ENCODE results near the gene SPTB. TPM values are rescaled to one million over a fixed set of nuclear protein-coding genes. Genes with fewer than 3 reads are reported as not detected.

Gene SPTB
- total RNA-seq, 1 donor from 2014 or later: not detected

DNA sequence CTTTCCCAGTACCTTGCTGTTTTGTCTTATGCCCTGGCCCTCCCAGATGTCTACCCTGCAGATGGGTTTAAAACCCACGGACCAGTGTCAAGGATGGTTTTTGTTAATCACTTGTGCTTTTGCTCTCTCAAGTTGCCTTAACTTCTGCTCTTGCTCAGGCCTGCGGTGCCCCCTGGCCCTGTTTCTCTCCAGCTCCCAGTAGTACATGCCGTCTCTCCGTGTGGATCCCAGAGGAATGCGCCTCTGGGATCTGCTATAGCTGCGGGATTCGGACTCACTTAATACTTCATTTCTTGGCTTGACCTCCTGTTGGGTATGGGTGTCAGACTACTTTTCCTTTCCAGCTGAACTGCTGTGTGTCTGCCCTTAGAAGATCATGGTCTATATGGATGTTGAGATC is 160.9 kb downstream of the SPTB start:
- intact Hi-C loops (cut with micrococcal nuclease): no loop called here

DNA sequence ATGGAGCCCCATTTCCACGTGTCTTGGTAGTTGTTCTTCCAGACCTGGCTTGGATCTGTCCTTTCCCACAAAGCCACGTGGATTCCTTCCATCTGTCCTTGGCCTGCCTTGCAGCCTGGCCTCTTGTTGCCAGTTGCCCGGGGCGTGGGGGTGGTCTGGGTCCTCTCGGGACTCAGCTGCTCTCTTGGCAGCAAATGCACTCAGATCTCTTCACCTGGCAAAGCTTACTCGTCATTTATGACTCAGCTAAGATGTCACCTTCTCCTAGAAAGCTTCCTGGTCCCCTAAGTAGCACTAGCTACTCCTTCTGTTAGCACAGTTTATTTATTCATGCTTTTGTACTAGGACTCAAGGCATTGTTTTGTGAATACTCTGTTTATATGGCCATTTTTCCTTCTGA is 161.8 kb downstream of the SPTB start:
- intact Hi-C loops (cut with micrococcal nuclease): no loop called here

DNA sequence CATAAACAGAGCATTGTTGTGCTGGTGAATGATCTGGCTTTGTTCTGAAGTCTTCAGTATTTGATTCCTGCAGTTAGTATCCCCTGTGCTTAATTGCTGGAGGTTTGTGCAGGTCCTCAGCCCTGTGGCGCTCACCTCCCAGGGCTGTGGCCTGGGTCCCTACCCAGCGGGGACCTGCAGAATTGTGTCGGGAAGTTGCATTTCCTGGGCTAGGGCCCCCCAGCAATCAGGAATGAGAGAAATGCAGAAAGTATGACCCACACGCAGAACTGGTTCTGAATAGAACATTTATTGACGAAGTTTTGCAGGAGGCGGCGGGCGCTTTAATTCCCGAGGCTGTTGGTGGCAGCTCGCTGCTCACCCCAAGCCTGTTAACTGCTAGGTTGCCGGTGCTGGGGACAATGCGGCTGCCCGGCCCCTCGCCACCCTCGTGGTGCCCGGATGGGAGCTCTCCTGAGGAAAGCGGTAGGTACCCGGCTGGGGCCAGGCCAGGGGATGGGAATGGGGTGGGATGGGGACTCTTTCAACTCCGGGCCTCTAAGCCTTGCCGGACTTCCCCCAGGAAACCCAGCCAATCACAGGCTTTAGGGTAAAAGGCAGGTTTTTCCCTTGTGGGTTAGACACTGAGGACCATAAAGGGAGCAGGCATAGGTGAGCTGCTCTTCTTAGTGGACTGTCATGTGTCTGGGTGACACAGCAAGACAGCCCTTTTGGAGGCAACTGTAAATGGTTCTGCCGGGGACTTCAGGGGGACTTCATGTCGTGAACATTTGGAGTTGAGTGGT is 163.9 kb downstream of the SPTB start:
- intact Hi-C loops (cut with micrococcal nuclease): no loop called here

DNA sequence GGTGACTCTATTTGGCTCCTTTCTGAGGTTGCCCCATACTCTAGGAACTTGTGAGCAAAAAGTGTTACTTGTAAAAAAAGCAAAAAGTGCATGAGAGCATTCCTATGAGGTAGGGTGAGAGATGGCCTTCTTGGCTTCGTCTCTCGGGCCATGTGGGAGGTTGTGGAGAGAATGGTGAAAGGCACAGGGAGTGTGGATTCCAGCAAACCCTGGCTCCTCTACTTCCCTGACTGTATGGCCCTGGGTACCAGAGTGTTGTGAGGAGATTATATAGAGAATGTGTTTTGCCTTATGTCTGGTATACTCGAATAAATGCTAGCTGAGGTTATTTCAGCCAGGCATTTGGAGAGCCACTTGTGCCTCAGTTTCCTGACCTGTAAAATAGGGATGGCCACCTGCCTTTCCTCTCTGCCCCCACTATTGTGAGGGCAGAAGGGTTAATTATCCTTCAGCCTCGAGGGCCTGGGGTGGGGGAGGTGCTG is 164.5 kb downstream of the SPTB start:
- intact Hi-C loops (cut with micrococcal nuclease): no loop called here

DNA sequence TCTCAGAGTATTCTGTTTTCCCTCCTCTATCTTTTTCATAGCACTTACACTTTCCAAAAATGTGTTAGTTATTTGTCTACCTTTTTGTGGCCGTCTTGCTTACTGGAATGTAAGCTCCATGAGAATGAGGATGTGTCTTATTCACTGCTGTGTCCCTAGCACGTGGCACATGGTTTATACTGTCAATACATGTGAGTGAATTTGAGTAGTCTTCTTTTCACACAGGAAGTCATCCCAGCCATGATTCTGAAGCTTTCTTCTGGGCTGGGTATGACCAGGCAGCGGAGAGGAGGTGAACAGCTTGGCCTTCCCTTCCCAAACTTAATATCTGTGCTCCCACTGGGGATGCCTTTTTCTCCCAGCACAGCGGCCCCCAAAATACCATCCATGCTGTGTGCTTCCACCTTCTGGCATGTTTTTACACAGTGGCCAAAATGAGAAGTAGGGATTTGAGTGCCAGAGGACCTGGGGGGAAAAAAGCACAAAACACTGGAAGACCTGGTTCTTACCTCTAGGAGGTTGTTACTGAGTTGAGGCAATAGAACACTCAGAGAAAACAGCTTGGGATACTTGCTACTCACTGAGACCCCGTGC is 165.2 kb downstream of the SPTB start:
- intact Hi-C loops (cut with micrococcal nuclease): no loop called here

DNA sequence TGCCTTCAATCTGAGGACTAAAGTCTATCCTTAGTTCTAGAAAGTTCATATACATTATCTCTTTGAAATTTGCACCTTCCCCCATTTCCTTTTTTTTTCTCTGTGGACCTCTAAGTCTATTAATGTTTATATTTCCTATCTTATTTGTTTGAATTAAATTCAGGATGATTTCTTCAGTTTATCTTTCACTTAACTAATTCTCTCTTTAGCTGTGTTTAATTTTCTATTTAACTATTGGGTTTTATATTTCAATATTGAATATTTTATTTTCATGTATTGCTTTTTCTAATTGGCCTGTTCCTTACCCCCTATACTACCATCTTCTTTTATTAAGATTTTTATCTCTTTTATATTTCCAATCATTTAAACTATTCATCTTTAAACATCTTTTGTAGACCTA is 166.0 kb downstream of the SPTB start:
- intact Hi-C loops (cut with micrococcal nuclease): no loop called here

DNA sequence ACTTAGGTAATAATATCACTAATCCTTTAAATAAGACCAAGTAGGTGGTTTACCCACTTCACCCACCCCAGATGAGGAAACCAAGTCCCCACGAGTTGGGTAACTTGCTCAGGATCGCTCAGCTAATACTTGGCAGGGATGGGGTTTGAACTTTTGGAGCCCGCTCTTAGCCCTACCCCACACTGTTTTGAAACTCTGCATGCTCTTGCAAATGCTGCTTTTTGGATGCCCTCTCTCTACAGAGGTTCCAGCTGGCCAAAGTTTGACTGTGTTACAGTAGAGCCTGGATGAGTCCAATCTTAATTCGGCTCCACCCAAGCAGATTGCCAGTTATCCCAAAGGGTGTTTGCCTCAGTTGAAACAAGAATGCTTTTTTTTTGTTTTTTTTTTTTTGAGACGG is 168.7 kb downstream of the SPTB start:
- intact Hi-C loops (cut with micrococcal nuclease): no loop called here

DNA sequence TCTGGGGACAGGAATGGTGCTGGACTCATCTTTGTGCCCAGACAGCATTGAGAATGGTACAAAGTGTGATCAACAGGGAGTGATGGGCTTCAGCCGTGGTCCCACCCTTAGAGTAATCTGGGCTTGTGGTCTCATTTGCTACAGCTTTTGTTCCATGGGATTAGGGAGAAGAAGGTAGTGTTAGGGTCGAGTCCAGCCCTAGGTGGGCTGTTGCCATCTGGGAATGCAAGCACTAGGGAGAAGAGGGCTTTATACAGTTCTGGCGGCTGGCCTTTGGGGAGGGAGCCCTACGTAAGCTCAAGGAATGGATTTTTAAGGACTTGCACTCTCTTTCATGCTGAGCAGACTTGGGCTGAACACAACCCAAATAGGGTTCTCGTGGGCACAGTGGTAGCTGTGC is 170.6 kb downstream of the SPTB start:
- intact Hi-C loops (cut with micrococcal nuclease): loop anchor here (2.0 to 10.0 kb wide), 4 partner anchors 14 to 164 kb away; partner anchors contain the start of genes HSPA2 and PPP1R36

DNA sequence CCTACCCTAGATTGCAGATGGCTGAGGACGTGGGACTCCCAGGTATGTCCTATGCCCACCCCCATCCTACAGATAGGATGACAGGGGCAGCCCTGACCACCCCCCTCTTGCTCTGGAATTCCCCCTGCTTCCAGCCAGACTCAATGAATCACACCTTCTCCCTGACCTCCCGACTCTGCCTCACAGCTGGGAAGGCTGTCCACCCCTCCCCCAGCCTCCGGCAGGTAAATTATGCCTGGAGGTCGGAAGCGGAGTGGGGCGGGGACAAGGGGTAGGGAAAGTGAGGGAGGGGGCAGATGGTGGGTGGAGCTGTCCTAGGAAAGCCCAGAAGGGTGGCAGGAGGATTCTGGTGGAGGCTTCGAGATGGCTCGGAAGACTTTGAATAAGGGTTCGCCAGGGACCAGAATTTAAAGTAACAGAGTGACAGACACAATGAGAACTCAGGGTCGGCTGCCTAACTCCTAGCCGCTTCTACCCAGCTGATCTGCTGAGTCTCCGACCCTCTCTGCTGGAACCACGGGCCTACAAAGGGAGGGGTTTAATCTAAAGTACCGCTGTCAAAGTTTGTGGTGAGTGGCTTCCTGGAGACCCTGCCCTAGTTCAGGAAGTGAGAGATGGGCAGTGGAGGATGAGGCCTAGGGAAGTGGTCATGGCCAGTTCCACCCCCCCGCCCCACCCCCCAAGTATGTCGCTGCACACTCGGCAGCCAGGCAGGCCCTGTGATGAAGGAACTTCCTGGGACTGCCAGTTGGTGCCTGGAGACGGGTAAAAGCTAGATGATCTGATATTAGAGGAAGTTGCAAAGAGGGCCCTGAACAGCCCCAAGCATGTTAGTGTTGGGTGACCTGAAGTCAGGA is 171.3 kb downstream of the SPTB start:
- intact Hi-C loops (cut with micrococcal nuclease): loop anchor here (2.0 to 10.0 kb wide), 4 partner anchors 14 to 164 kb away; partner anchors contain the start of genes HSPA2 and PPP1R36

DNA sequence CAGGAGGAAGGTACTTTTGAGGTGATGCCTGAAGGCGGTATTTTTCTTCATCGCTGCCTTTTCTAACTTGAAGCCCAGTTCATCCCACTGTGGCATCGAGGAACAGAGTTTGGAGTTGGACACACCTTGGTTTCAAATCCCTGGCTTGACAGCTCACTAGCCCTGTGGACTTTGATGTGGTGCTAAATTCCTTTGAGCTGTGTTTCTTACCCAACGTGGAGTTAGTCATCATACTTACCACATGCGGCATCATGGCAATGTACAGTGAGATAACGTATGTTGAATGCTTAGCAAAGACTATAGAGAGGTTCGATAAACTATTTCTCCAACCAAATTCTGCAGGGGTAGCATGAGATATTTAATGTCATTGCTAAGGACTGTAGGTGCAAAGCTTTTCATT is 172.0 kb downstream of the SPTB start:
- intact Hi-C loops (cut with micrococcal nuclease): loop anchor here (2.0 to 10.0 kb wide), 4 partner anchors 15 to 163 kb away; partner anchors contain the start of genes HSPA2 and PPP1R36

DNA sequence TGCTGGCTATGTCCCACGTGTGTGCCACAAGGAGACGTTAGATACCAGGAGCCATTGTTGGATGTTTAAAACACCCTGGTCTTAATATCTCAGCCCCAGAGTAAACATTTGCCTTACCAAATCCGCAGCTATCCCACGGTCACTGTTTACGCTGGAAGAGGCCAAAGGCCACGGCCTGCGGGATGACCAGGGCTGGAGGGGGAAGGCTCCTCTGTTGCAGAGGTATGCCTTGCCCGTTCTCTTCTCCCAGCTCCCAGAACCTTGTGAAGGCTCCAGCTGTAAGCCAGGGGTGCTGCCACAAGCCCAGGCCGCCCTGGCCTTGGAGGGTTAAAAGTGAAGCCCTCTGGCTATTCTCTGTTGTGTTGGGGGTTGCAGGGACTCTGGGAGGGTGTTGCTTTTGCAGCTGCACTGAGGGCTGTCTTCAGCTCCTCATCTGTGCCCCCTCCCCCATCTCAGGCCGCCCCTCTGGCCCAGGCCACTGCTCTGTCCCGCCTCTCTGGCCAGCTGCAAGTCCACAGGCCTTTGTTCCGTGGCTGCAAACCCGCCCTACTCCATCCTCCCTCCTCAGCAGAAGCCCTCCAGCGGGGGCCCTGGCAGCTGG is 173.0 kb downstream of the SPTB start:
- intact Hi-C loops (cut with micrococcal nuclease): loop anchor here (5.0 to 10.0 kb wide), 3 partner anchors 34 to 162 kb away; partner anchors contain the start of genes HSPA2 and PPP1R36

DNA sequence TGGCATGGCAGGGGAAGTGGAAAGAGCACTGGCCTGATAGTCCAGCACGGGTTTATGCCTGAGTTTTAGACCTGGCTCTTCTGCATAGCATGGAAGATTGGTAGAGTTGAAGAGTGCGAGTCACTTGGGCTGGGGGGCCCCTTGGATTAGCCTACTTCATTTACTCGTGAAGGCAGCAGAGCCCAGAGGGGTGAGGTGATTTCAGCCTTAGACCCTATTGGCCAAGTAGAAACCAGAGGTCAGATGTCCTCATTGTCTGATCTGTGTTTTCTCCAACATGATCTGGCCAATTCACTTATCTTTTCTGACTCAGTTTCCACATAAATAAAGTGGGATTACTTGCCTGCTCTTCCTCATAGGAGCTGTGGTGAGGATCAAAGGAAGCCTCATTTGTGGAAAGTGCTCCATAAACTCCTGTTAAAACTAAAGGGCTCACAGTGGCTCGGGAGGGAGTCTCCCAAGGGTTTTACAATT is 173.6 kb downstream of the SPTB start:
- intact Hi-C loops (cut with micrococcal nuclease): loop anchor here (5.0 to 10.0 kb wide), 3 partner anchors 34 to 161 kb away; partner anchors contain the start of genes HSPA2 and PPP1R36

DNA sequence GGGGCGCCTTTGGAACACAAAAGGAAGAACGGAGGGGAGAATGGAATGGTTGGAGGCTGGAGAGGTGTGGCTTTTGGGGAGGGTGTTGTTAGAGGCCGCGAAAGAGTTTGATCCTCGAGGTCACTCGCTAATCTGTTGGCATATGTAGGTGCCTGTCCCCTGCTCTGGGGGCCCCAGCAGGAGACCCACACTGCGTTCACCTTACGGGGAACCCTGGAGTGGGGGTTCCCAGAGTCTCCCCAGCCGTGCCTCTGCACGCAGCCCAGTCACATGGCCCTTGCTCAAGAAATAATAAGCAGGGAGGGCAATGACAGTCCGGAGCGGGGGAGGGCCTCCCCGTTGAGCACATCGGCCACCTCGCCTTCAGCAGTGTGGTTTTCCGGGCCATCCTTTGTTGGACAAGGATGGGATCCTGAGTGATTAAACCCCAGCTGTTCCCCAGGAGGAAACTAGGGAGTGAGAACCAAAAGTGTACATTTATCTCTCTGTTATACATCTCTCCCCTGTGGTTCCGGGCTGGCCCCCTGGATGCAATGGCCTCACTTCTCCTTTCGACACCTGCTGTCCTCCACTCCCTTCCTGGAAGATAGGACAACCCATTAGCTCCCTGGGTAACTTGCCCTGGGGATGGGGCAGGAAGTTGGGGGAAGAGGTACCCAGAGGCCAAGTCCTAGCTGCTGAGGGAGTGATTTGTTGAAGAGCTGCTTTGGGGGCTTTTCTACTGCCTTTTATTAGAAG is 174.2 kb downstream of the SPTB start:
- intact Hi-C loops (cut with micrococcal nuclease): loop anchor here (5.0 to 10.0 kb wide), 3 partner anchors 33 to 161 kb away; partner anchors contain the start of genes HSPA2 and PPP1R36

DNA sequence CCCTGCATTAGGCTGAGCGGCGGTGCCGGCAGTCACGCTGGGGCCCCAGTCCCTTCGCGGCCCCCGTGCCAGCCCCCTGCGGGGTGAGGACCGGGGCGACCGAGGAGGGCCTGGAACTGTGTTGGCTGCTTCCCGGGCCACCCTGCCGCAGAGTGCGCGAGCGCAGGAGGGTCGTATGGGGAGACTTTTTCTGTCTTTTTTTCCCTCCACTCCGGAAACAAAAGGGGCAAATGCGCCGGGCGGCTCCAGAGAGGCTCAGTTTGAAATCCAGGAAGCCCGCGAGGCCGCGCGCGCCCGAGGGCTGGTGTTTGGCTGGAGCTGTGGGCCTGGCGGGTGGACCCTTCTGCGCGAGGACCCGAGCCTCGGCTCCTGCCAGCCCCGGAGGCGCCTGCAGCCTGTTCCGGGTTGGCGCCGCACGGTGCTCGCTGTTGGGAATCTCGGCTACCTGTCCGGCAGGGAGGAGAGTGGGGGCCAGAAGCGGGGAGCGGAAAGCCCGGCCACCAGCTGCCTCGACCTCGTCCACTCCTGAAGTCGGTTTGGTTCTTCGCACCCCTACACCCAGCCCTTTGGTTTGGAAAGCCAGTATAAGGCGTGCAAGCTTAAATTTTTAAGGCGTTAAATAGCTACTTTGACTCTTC is 174.8 kb downstream of the SPTB start:
- intact Hi-C loops (cut with micrococcal nuclease): loop anchor here (5.0 to 10.0 kb wide), 3 partner anchors 33 to 160 kb away; partner anchors contain the start of genes HSPA2 and PPP1R36

DNA sequence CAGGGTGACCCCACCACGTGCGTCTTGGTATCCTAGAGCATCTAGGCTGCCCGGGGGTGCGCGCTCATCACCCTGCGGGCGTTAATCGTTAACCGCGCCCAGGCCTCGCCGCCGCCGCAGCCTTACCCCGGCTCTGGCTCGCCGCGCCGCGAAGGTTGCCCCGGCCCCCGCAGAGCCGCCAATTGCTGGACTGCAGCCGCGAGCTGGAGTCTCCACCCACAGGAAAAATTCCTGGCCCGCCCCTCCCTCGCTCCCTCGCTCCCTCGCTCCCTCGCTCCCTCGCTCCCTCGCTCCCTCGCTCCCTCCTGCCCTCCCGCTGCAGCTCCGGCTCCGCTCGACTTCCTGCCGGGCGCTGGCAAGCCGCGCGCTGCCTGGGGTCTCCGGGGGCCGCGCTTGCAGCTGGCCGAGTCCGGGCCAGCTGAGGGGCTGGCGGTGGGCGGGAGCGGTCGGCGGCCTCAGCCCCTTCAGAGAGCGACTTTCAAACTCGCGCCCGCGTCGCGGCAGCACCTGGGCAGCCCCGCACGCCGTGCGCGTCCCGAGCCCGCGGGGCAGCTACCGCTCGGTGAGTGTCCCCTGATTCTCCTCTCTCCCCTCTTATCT is 175.5 kb downstream of the SPTB start, which contains the start of gene PLEKHG3:
PLEKHG3 (plus strand) TSS at position 282 of the 600 bp plus-strand sequence. CDS start 23,208 bp downstream, outside the sequence.
- intact Hi-C loops (cut with micrococcal nuclease): loop anchor here (10.0 kb wide), 1 partner anchor 159 kb away; the partner anchor contains the start of genes HSPA2 and PPP1R36

DNA sequence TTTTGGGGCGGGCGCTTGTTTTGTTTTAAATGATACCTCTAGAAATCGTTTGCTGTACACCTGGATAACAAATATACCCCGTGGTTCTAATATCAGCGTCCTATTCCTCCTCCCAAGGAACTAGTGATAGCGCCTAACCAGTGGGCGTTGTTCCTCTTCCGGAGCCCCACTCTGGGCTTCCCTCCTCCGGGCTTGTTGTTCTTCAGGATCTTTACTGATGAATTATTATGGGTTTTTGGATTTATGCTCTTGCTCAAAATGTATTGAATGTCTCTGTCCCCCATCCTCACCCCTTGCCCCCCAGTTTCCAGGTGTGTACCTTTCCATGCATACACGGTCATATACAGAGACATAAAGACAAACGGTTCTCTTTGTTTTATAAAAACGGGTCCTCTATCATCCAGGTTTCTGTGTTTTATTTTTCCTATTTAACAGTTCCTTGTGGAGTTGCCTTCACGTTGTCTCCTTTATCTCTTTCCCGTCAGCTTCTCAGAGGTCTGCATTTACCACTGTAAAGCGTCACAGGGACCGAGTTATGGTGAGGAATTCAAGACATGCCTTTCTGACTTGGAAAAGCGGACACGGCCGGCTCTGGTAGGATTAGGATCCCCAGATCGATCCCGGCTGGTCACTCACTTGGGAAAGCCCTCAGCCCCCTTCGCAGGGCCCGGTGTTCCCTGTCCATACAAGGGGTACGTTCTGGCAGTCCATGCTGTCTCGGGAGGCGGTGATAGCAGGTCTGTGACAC is 176.1 kb downstream of the SPTB start:
- intact Hi-C loops (cut with micrococcal nuclease): loop anchor here (10.0 kb wide), 1 partner anchor 159 kb away; the partner anchor contains the start of genes HSPA2 and PPP1R36

DNA sequence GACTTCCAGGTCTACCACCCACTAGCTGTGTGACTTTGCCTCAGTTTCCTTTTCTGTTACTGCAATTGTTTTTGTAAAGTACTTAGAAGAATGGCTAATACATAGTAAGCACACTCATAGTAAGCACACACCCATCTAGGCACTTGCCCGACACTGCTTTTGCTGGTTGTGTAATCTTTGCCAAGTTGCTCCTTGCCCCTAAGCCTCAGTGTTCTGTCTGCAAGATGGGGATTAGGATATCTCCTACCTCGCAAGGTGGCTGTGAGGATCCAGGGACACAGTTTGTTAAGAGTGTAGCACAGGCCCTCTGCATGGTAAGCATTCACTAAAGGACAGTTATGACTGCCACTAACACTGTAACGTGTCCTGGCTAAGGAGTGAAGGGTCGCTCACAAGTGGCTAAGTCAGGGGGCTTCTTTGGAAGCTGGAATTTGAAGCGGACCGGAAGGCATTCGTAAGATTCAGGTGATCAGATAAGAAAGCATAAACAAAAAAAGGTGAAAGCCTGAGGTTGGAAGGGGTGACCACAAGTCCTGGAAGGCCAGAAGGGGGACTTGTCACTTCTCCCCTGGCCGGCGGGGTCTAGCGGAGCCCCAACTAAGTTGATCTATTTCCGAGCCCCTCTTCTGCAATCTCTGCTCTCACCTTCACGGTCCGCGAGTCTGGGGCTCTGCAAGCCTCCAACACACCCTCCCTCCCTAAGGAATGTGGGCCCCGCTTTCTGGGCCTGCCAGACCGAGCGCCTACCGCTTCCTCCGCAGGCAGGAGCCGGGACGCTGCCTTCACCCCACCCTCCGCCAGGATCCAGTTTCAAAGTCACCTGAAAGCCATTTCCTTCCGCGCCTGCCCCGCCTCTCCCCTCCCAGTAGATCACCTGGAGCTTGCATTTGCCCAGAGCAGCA is 177.0 kb downstream of the SPTB start:
- intact Hi-C loops (cut with micrococcal nuclease): loop anchor here (10.0 kb wide), 1 partner anchor 158 kb away; the partner anchor contains the start of genes HSPA2 and PPP1R36

Data from T-helper 2 cell treated with Interferon-gamma antibody and Interleukin-4, amounts not matched to agents 100 ng/mL and 5 ng/mL, for 36 hours (primary cell).